ENCODE results near the gene SUB1.
"Not testable (repeated sequence)": the region's sequence is repeated elsewhere in the genome, so short reads cannot be mapped to it uniquely, and the experiment has no call there.

The SUB1 gene

GRCh38 chr5:32585446-32586275 lies at the start of gene SUB1:
TSS of gene SUB1 (plus strand) at chr5:32585557. CDS start at chr5:32588513, 2,956 bp downstream.
- peak; percentile 86 for DNase-seq

GRCh38 chr5:32536246-32536645 lies 49.1 kb upstream of the SUB1 start:
- DNase-seq, result no peak

GRCh38 chr5:32537437-32538029 lies 47.8 kb upstream of the SUB1 start:
- not testable (repeated sequence) for DNase-seq

- peak; percentile 51 for DNase-seq
Measured at GRCh38 chr5:32538031-32538547, 47.3 kb upstream of the SUB1 start.

GRCh38 chr5:32539981-32540845 lies 45.1 kb upstream of the SUB1 start:
- no peak for DNase-seq

GRCh38 chr5:32541241-32541640 lies 44.1 kb upstream of the SUB1 start:
- DNase-seq, result no peak

- DNase-seq, result no peak
Measured at GRCh38 chr5:32542216-32543059, 42.9 kb upstream of the SUB1 start.

GRCh38 chr5:32543291-32543690 lies 42.1 kb upstream of the SUB1 start:
- no peak for DNase-seq

- DNase-seq, result no peak
Measured at GRCh38 chr5:32545102-32545800, 40.1 kb upstream of the SUB1 start.

GRCh38 chr5:32551194-32551593 lies 34.2 kb upstream of the SUB1 start:
- DNase-seq, result no peak

- no peak for DNase-seq
Measured at GRCh38 chr5:32551865-32552264, 33.5 kb upstream of the SUB1 start.

GRCh38 chr5:32552491-32552890 lies 32.9 kb upstream of the SUB1 start:
- DNase-seq, result not testable (repeated sequence)

- DNase-seq, result no peak
Measured at GRCh38 chr5:32552936-32553335, 32.4 kb upstream of the SUB1 start.

GRCh38 chr5:32554181-32554780 lies 31.1 kb upstream of the SUB1 start:
- not testable (repeated sequence) for DNase-seq

GRCh38 chr5:32556543-32556942 lies 28.8 kb upstream of the SUB1 start:
- not testable (repeated sequence) for DNase-seq

- DNase-seq, result no peak
Measured at GRCh38 chr5:32559411-32559810, 25.9 kb upstream of the SUB1 start.

- DNase-seq, result no peak
Measured at GRCh38 chr5:32559921-32560320, 25.4 kb upstream of the SUB1 start.

GRCh38 chr5:32562056-32562455 lies 23.3 kb upstream of the SUB1 start:
- no peak for DNase-seq

- no peak for DNase-seq
Measured at GRCh38 chr5:32562843-32563242, 22.5 kb upstream of the SUB1 start.

GRCh38 chr5:32563614-32564013 lies 21.7 kb upstream of the SUB1 start:
- no peak for DNase-seq

- no peak for DNase-seq
Measured at GRCh38 chr5:32565145-32565544, 20.2 kb upstream of the SUB1 start.

Data from NCI-H2081 treated with DMSO at 0.1 percent for 48 hours (cell line).